Memory B cell (primary cell): ENCODE results near the gene C10orf120.

Experiments used
- ATAC-seq: fragments of 150-1000 bp; cut with Tn5 transposase; 2 replicates; pipeline ENCODE4 v1.10.0; 2021; ENCODE audit warnings: low read depth, mild to moderate bottlenecking, moderate library complexity
- DNase-seq, 2 donors: peaks; one replicate each; pipeline ENCODE4 v3.0.0; 2022; ENCODE audit warnings: low spot score in 2 of 2
- H3K27ac Mint-ChIP-seq: one replicate; pipeline ENCODE4 v1.8.0; 2022; ENCODE audit warnings: mild to moderate bottlenecking, moderate library complexity, mixed read lengths
- H3K27me3 Mint-ChIP-seq: one replicate; pipeline ENCODE4 v1.8.0; 2022; ENCODE audit warnings: mixed read lengths
- H3K36me3 Mint-ChIP-seq: one replicate; pipeline ENCODE4 v1.8.0; 2022; ENCODE audit warnings: mild to moderate bottlenecking, mixed read lengths
- H3K4me1 Mint-ChIP-seq: one replicate; pipeline ENCODE4 v1.8.0; 2022; ENCODE audit warnings: mixed read lengths
- H3K4me3 Mint-ChIP-seq: one replicate; pipeline ENCODE4 v1.8.0; 2022; ENCODE audit warnings: mild to moderate bottlenecking, moderate library complexity, mixed read lengths
- H3K9me3 Mint-ChIP-seq: one replicate; pipeline ENCODE4 v1.8.0; 2022; ENCODE audit warnings: mixed read lengths

C10orf120 gene

DNA sequence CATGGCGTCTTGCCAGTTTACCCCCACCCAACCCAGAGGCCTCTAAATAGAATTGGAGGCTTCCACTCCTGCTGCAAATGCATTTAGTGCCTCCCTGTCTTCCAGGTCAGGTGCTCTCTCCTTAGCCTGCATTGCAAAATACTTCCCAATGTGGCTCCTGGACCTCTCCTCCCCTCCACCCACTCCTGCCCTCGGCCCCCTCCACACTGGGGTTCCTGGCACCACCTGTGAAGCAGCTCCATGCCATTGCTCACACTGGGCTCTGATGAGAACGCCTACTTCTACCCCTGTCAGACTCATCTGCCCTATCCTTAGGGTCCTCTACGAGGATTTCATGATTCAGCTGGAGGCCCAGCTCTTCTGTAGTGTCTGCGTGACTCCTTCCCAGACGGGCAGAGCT, 37.4 kb downstream of the C10orf120 start:
- ATAC-seq (no peak), DNase-seq (no peak)
- no peaks in the 10 kb centered on the region for H3K36me3 Mint-ChIP-seq
- no peak overlapping the region for H3K27ac Mint-ChIP-seq
- H3K4me1 Mint-ChIP-seq, result no peaks in the 10 kb centered on the region
- H3K4me3 Mint-ChIP-seq, result no peak overlapping the region
- H3K27me3 Mint-ChIP-seq, result peaks cover 6% of the 10 kb centered on the region
- no peaks in the 10 kb centered on the region for H3K9me3 Mint-ChIP-seq

DNA sequence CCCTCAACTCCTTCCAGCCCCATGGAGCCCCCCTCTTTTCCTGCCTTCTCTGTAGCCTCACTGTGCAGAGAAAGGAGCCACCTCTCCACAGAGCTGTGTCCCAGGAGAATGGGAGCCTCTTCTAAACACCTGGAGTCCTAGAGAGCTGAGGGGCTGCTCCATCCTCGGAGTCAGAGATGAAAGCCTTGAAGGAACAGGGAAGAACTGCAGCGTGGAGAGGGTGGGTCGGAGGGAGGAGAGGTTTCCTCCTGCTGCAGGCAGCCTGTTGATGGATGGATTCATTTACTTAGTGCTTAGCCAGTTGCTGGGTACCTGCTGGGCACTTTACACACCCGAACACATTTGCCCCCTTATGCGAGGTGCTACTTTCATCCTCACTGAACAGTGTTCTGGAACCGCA, 39.0 kb downstream of the C10orf120 start:
- H3K4me3 Mint-ChIP-seq, result no peak overlapping the region
- H3K4me1 Mint-ChIP-seq, result no peaks in the 10 kb centered on the region
- no peak for DNase-seq
- H3K27ac Mint-ChIP-seq, result no peak overlapping the region
- ATAC-seq, result no peak
- peaks cover 6% of the 10 kb centered on the region for H3K27me3 Mint-ChIP-seq
- no peaks in the 10 kb centered on the region for H3K36me3 Mint-ChIP-seq
- H3K9me3 Mint-ChIP-seq, result no peaks in the 10 kb centered on the region

DNA sequence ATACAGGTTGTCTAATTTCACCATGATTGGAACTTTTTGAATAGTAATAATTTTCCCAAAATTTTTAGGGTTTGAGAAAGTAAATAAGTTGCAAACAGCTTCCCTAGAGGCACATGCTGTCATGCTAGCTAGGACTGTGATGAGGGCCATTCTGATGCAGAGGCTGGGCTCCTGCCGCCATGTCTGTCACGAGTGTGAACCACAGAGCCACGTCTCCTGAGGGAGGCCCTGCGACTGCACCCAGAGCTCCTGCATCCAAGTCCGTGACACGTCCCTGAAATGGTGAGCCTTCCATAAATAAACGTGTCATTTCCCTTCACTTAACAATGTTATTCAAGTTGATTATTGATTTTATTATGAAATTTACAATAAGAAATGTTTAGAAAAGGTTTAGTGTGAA, 40.0 kb downstream of the C10orf120 start:
- Mint-ChIP-seq H3K4me3 (no peak overlapping the region), H3K4me1 (no peaks in the 10 kb centered on the region), H3K36me3 (no peaks in the 10 kb centered on the region), H3K27ac (no peak overlapping the region), H3K9me3 (no peaks in the 10 kb centered on the region), H3K27me3 (peaks cover 6% of the 10 kb centered on the region)
- ATAC-seq (no peak), DNase-seq (no peak)

DNA sequence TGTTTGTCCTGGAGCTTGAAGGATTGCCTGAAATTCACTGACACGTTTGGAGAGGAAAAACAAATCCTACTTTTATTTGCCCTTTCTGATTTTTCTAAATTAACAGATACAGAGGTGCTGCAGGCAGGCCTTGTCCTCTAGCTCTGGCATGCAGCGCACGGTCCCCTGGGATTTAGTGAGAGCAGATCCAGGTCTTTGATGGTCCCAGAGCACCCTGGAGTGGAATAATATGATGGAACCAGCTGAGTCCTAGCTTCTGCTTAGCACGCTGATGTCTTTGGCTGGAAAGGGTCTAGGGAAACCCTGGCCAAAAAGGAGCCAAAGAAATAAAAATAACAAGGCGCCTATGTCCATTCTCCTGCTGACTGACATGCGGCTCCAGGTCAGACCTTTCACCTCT, 40.5 kb downstream of the C10orf120 start:
- H3K36me3 Mint-ChIP-seq, result no peaks in the 10 kb centered on the region
- DNase-seq, result no peak
- H3K9me3 Mint-ChIP-seq, result no peaks in the 10 kb centered on the region
- H3K27ac Mint-ChIP-seq, result no peak overlapping the region
- no peak for ATAC-seq
- peaks cover 6% of the 10 kb centered on the region for H3K27me3 Mint-ChIP-seq
- no peaks in the 10 kb centered on the region for H3K4me1 Mint-ChIP-seq
- H3K4me3 Mint-ChIP-seq, result no peak overlapping the region

DNA sequence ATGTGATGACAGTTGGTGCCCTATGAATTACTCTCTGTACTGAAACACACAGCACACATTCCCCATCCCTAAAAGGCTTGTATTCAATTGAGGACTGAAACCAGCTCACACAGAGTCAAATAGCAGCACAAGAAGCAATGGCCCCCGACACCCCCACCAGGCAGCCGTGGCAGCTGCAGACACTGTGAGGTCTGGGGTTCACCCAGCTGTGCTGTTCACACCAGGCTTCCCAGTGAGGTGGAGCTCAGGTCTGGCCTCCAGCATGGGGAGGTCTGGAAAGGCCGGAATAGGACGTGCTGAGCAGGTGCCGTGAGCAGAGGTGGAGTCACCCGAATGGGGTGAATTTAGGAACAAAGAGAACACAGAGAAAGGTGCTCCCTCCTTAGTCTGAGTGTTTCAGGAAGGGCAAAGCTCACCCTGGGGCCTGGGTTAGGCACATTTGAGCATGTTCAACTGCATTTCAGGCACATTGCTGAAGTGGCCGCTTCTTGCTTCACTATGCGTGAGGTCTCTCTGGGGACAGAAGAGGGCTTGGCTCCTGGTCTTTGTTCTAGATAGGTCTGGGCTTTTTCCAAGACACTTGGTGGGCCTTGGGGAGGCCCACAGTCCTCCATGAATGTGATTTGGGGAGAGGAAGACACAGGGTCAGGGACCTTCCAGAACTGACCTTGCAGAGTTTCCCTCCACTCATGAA, 41.1 kb downstream of the C10orf120 start:
- H3K27me3 Mint-ChIP-seq, result peaks cover 6% of the 10 kb centered on the region
- H3K4me1 Mint-ChIP-seq, result no peaks in the 10 kb centered on the region
- no peak for DNase-seq
- no peaks in the 10 kb centered on the region for H3K9me3 Mint-ChIP-seq
- H3K36me3 Mint-ChIP-seq, result no peaks in the 10 kb centered on the region
- H3K27ac Mint-ChIP-seq, result no peak overlapping the region
- H3K4me3 Mint-ChIP-seq, result no peak overlapping the region
- ATAC-seq, result no peak

DNA sequence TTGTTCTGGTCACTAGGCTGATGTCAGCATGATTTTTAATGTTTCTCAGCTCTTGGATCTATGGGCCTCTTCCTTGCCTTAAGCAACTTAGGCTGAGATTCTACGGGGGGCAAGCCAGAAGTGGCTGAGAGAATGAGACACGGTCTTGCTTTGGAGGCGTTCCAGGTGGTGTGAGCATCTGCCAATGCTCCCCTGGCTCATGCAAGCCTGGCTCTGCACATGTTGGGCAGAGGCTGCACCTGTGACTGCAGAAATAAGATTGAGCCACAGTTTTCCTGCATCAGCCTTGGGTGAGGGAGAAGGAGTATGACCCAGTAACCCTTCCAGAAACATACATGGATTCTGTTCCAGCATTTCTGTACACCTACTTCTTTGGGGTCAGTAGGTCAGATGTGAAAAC, 41.9 kb downstream of the C10orf120 start:
- H3K4me3 Mint-ChIP-seq, result no peak overlapping the region
- H3K36me3 Mint-ChIP-seq, result no peaks in the 10 kb centered on the region
- DNase-seq, result no peak
- ATAC-seq, result no peak
- H3K9me3 Mint-ChIP-seq, result no peaks in the 10 kb centered on the region
- no peak overlapping the region for H3K27ac Mint-ChIP-seq
- no peaks in the 10 kb centered on the region for H3K4me1 Mint-ChIP-seq
- peaks cover 6% of the 10 kb centered on the region for H3K27me3 Mint-ChIP-seq

DNA sequence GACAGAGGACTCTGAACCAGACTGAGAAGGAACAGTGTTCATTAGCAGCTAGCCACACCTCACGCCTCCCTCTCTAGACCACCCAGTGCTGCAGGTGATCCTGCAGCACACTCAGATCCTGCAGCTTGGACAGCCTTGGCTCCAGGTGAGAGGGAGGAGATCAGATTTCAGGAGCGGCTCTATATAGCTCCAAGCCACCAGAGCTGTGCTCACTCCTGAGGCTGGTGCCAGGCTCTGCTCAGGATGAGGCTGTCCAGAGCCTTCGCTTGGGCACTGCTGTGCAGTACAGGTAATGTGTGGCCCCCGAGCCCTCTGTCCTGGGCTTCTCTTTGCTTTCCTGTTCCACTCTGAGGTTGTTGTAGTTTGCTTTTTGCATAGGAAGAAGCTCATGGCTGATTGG, 42.4 kb downstream of the C10orf120 start:
- no peak for ATAC-seq

DNA sequence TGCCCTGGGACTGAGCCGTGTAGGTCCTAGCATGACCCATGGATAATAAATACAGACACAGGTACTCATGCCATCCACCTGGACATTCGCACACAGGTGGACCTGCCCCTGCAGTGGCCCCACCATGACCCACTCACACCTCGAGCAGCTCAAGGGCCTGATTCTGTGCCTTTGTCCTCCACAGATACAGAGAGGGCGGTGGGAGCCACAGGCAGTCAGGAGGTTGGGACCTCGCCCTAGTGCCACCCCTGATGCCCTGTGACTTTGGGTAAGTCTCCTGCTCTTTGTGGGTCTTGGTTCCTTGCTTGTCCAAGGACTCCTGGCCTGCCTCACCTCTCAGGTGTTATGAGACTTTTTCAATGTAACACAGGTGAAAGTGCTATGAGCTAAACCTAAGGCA, 42.9 kb downstream of the C10orf120 start:
- Mint-ChIP-seq H3K4me3 (no peak overlapping the region), H3K27me3 (peaks cover 3% of the 10 kb centered on the region), H3K4me1 (no peaks in the 10 kb centered on the region), H3K9me3 (peaks cover 2% of the 10 kb centered on the region), H3K27ac (no peak overlapping the region), H3K36me3 (no peaks in the 10 kb centered on the region)
- DNase-seq (no peak), ATAC-seq (no peak)

More for the DNA sequence above, 42.4 kb downstream of the C10orf120 start:
- Mint-ChIP-seq H3K27me3 (peaks cover 4% of the 10 kb centered on the region), H3K27ac (no peak overlapping the region), H3K9me3 (no peaks in the 10 kb centered on the region), H3K4me1 (no peaks in the 10 kb centered on the region), H3K4me3 (no peak overlapping the region), H3K36me3 (no peaks in the 10 kb centered on the region)
- no peak for DNase-seq

DNA sequence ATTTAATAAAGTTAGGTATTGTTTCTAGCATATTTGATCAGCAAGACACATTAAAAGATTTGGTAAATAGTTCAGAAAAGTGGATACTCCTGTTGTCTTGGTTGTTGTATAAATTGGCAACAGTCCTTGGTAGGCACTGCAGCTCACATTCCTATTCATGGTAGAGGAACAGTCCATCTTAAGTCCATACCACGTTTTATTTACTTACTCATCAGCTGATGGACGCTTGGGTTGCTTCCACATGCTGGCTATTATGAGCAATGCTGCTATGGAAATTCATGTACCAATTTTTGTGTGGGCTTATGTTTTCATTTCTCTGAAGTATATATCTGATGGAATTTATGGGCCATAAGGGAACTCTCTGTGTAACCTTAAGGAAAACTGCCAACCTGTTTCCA, 43.3 kb downstream of the C10orf120 start:
- no peak overlapping the region for H3K27ac Mint-ChIP-seq
- peaks cover 3% of the 10 kb centered on the region for H3K27me3 Mint-ChIP-seq
- no peaks in the 10 kb centered on the region for H3K36me3 Mint-ChIP-seq
- H3K4me1 Mint-ChIP-seq, result no peaks in the 10 kb centered on the region
- DNase-seq (no peak), ATAC-seq (no peak)
- H3K4me3 Mint-ChIP-seq, result no peak overlapping the region
- peaks cover 2% of the 10 kb centered on the region for H3K9me3 Mint-ChIP-seq

DNA sequence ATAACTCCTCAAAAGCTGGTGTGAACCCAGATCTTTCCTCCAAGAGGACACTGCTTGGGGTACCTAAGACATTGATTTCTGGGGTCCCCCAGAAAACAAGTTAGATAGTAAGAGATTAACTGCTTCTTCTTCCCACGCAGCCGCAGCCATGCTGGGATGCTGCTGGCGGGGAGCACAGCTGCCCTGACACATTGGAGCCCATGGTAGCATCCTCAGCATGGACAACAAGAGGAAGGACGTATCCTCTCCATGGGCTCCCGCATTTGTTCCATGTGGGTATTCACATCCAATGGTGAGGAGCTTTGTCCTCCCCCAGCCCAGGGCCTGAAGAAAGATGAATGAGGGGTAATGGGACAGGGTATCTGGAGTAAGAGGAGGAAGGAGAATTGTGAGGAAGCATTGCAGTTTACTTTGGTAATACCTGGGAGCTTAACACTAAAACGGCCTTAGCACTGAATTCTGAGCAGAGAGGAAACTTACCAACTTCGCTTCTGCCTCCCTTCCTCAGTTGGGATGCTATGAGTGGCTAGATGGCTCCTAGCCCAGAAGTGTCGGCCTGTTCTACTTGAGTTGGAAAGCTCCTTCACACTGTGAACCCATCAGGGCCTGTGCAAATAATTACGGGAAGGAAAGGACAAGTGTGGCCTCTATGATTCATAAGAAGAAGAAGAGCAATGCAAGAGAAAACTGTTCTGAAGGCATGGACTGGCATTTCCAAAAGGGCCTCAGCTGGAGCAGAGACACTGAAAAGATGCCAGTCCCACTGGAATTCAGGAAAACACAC, 43.9 kb downstream of the C10orf120 start:
- Mint-ChIP-seq H3K27me3 (peaks cover 3% of the 10 kb centered on the region), H3K27ac (no peak overlapping the region), H3K4me3 (no peak overlapping the region), H3K36me3 (no peaks in the 10 kb centered on the region), H3K9me3 (peaks cover 2% of the 10 kb centered on the region), H3K4me1 (no peaks in the 10 kb centered on the region)
- ATAC-seq, result no peak
- DNase-seq, result no peak

DNA sequence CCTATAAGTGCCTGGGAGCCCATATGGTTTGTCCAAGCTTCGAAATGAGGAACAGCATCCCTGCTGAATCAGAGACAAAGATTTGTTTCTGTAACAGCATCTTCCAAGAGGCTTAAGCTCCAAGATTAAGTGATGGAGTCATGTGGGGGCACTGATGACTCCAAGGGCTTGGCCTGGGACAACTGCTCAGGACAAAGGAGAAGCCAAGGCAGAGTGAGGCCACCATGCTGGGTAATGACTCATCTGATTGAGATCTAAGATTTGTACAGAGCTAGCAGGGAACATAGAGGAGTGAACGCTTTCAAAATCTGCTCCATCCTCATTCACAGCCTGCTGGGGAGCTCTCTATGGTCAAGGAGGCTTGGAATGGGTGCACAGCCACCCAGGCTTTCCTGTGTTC, 49.3 kb downstream of the C10orf120 start:
- H3K4me3 Mint-ChIP-seq, result no peak overlapping the region
- peaks cover 2% of the 10 kb centered on the region for H3K9me3 Mint-ChIP-seq
- H3K4me1 Mint-ChIP-seq, result no peaks in the 10 kb centered on the region
- H3K36me3 Mint-ChIP-seq, result no peaks in the 10 kb centered on the region
- peaks cover 14% of the 10 kb centered on the region for H3K27me3 Mint-ChIP-seq
- no peak for DNase-seq
- H3K27ac Mint-ChIP-seq, result no peak overlapping the region
- ATAC-seq, result no peak

DNA sequence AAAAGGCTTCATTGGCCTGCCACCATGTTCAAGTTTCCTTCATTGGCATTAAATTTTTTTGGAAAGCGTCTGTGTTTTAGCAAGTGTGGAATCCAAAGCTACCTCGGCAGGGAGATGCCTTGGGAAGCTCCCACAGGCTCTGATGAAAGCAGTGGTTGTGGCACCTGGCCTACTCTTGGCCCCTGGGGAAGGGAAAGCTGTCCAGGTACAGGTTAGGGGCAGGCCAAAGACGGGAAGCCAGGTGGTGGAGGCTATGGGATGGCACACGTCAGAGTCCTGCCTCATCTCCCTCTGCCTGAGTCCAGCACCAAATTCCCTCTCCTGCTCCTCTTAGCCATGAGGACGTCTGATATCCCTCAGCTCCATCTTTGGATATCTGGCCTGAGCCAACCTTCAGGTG, 49.7 kb downstream of the C10orf120 start:
- Mint-ChIP-seq H3K36me3 (no peaks in the 10 kb centered on the region), H3K4me1 (no peaks in the 10 kb centered on the region), H3K9me3 (peaks cover 2% of the 10 kb centered on the region), H3K4me3 (no peak overlapping the region), H3K27ac (no peak overlapping the region), H3K27me3 (peaks cover 11% of the 10 kb centered on the region)
- DNase-seq, result no peak
- ATAC-seq, result no peak

DNA sequence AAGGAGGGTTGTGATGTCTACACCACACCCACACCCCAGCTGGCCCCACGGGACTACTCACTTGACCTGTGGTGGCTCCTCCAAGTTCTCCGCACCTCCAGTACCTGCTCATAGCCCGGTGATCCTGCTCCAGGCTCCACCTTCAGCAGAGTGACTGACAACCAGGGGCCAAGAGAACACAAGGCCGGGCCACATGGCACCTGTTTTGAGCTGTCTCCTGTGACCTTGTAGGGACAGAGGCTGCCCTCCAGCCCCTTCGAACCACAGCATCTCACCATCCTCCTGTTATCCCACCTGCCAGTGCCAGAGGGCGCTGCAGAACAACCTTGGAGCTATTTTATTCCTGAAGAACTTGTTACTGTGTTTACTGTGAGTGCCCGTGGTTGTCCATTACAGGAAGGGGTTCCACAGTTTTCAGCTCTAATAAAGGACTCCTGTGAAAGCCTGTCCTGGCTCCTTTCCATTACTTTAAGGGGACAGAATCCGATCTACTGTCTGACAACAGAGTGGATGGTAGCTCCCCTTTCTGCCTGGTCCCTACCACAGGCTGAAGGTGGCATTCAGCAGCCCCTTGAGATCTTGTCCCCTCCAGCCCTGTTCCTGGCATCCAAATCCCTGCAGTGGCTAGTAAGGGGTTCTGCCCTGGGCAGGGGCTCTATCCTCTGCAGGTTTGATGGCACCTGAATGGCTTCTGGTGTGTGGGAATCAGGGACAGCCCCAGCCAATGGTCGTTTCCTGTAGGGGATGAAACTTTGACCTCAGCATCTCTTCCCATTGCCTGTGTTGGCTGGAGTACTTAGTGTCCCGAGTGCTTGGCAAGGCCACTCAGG, 50.8 kb downstream of the C10orf120 start:
- Mint-ChIP-seq H3K4me1 (no peaks in the 10 kb centered on the region), H3K9me3 (peaks cover 2% of the 10 kb centered on the region), H3K36me3 (no peaks in the 10 kb centered on the region), H3K4me3 (no peak overlapping the region), H3K27me3 (peaks cover 10% of the 10 kb centered on the region), H3K27ac (no peak overlapping the region)
- peak in 1 of 2 donors; percentile 12 for DNase-seq
- ATAC-seq, result no peak
